CD4-positive, CD25-positive, alpha-beta regulatory T cell (primary cell): ENCODE measurements around the gene PTPN9. TPM values are rescaled to one million over a fixed set of nuclear protein-coding genes. Genes with fewer than 3 reads are reported as not detected.

Experiments
- ATAC-seq, 2 donors: fragments of 150-1000 bp; cut with Tn5 transposase; one replicate each; pipeline ENCODE4 v1.10.0; 2021; ENCODE audit warnings: low read depth in 2 of 2, moderate number of reproducible peaks in 2 of 2, moderate library complexity in 1 of 2
- DNase-seq, 3 donors: peaks; one replicate each; pipeline versions ENCODE4 v3.0.0 to v3.0.0-alpha.2; 2012 to 2022; ENCODE audit warnings: mixed read lengths in 1 of 3
- H3K27ac ChIP-seq: one replicate; pipeline ENCODE4 v1.7.0; 2013; ENCODE audit warnings: mild to moderate bottlenecking, low read length; ENCODE audit not compliant: insufficient read depth, poor library complexity, severe bottlenecking
- H3K27me3 ChIP-seq: one replicate; pipeline ENCODE4 v1.7.0; 2013; ENCODE audit warnings: low read length; ENCODE audit not compliant: control insufficient read depth, insufficient read depth
- H3K36me3 ChIP-seq: one replicate; pipeline ENCODE4 v1.7.0; 2013; ENCODE audit warnings: mild to moderate bottlenecking, low read length, moderate library complexity; ENCODE audit not compliant: control insufficient read depth, insufficient read depth
- H3K4me1 ChIP-seq: 2 replicates; pipeline ENCODE4 v1.7.0; 2013; ENCODE audit warnings: mild to moderate bottlenecking, low read length; ENCODE audit not compliant: insufficient read depth, control insufficient read depth, poor library complexity, severe bottlenecking
- H3K4me3 ChIP-seq: one replicate; pipeline ENCODE4 v1.7.0; 2013; ENCODE audit warnings: low read depth, mild to moderate bottlenecking, low read length, moderate library complexity
- H3K9me3 ChIP-seq, 2 experiments: 1 replicate in 1 of 2; 2 replicates in 1 of 2; pipeline ENCODE4 v1.7.0; 2013; ENCODE audit warnings: low read length in 2 of 2, mild to moderate bottlenecking in 1 of 2, moderate library complexity in 1 of 2; ENCODE audit not compliant: control insufficient read depth in 2 of 2
- H3K27ac Mint-ChIP-seq, 3 donors: one replicate each; pipeline ENCODE4 v1.8.0; 2020 to 2022; ENCODE audit warnings: mild to moderate bottlenecking in 3 of 3, mixed read lengths in 3 of 3, moderate library complexity in 2 of 3
- H3K27me3 Mint-ChIP-seq: one replicate; pipeline ENCODE4 v1.8.0; 2022; ENCODE audit warnings: mild to moderate bottlenecking, mixed read lengths
- H3K36me3 Mint-ChIP-seq: one replicate; pipeline ENCODE4 v1.8.0; 2020; ENCODE audit warnings: mixed read lengths
- H3K4me1 Mint-ChIP-seq, 4 donors: one replicate each; pipeline ENCODE4 v1.8.0; 2020 to 2022; ENCODE audit warnings: mixed read lengths in 4 of 4, mild to moderate bottlenecking in 1 of 4
- H3K4me3 Mint-ChIP-seq, 4 donors: one replicate each; pipeline ENCODE4 v1.8.0; 2020 to 2022; ENCODE audit warnings: mild to moderate bottlenecking in 4 of 4, mixed read lengths in 4 of 4, moderate library complexity in 3 of 4
- H3K9me3 Mint-ChIP-seq, 7 donors: one replicate each; pipeline ENCODE4 v1.8.0; 2020 to 2022; ENCODE audit warnings: mixed read lengths in 7 of 7, mild to moderate bottlenecking in 3 of 7, moderate library complexity in 2 of 7
- polyA plus RNA-seq, 4 donors: library from polyadenylated mRNA; unstranded; fragments of 300-500 nt; fragmentation: Illumina TruSeq; gene quantifications; one replicate each; pipeline ENCODE4 v1.2.3, GENCODE V29; 2021
- total RNA-seq: library from RNA; stranded (reverse); gene quantifications from one replicate; pipeline ENCODE4 v1.2.3, GENCODE V29; 2022

The PTPN9 gene
- total and polyA plus RNA-seq, 5 donors from 2014 or later, result 18.3 to 29.8 (median 24.4) TPM

GRCh38 chr15:75420698-75421097 lies 158.4 kb downstream of the PTPN9 start:
- Histone ChIP-seq H3K4me1 (peaks cover 3% of the 10 kb centered on the region), H3K36me3 (peaks cover 41% of the 10 kb centered on the region), H3K9me3 (no peaks in the 10 kb centered on the region), H3K4me3 (no peak overlapping the region), H3K27me3 (no peaks in the 10 kb centered on the region), H3K27ac (no peak overlapping the region)
- H3K4me3 Mint-ChIP-seq, result no peak overlapping the region
- no peak overlapping the region for H3K27ac Mint-ChIP-seq
- peaks cover 5 to 24% (median 10%) of the 10 kb centered on the region in 4 donors for H3K4me1 Mint-ChIP-seq
- no peak for DNase-seq
- H3K27me3 Mint-ChIP-seq, result no peaks in the 10 kb centered on the region
- H3K36me3 Mint-ChIP-seq, result peaks cover 24% of the 10 kb centered on the region
- no peaks in the 10 kb centered on the region for H3K9me3 Mint-ChIP-seq
- ATAC-seq, result no peak

GRCh38 chr15:75416584-75416983 lies 162.5 kb downstream of the PTPN9 start:
- H3K4me3 Mint-ChIP-seq, result no peak overlapping the region
- ATAC-seq (no peak), DNase-seq (no peak)
- peaks cover 25% of the 10 kb centered on the region for H3K36me3 Mint-ChIP-seq
- Histone ChIP-seq H3K27ac (no peak overlapping the region), H3K36me3 (peaks cover 49% of the 10 kb centered on the region), H3K4me1 (no peaks in the 10 kb centered on the region), H3K27me3 (no peaks in the 10 kb centered on the region), H3K9me3 (no peaks in the 10 kb centered on the region), H3K4me3 (no peak overlapping the region)
- H3K9me3 Mint-ChIP-seq, result no peaks in the 10 kb centered on the region
- H3K4me1 Mint-ChIP-seq, result peaks cover 0 to 26% (median 12%) of the 10 kb centered on the region in 4 donors
- H3K27me3 Mint-ChIP-seq, result no peaks in the 10 kb centered on the region
- no peak overlapping the region for H3K27ac Mint-ChIP-seq

Other genes starting within 250 kb of the PTPN9 start
- gene COMMD4, start 243.3 kb downstream of the PTPN9 start, total RNA-seq, result 30.3 TPM
- gene COMMD4, start 243.3 kb downstream of the PTPN9 start, polyA plus RNA-seq, result 10 to 100 TPM; 44.7 to 68.1 (median 56.6) TPM
- 23.7 TPM for gene NEIL1, start 232.3 kb downstream of the PTPN9 start, total RNA-seq
- gene NEIL1, start 232.3 kb downstream of the PTPN9 start, polyA plus RNA-seq, result 1 to 10 TPM; 1.1 to 3.4 (median 1.4) TPM
- gene MAN2C1, start 210.7 kb downstream of the PTPN9 start, total RNA-seq, result 353 TPM
- 10 to 100 TPM; 21.4 to 32.9 (median 30.6) TPM for gene MAN2C1, start 210.7 kb downstream of the PTPN9 start, polyA plus RNA-seq
- gene SIN3A, start 127.6 kb downstream of the PTPN9 start, total RNA-seq, result 123 TPM
- gene SIN3A, start 127.6 kb downstream of the PTPN9 start, polyA plus RNA-seq, result 10 to 100 TPM; 13.6 to 15.0 (median 14.8) TPM
- 13.8 TPM for gene SNUPN, start 46.4 kb upstream of the PTPN9 start, total RNA-seq
- 10 to 100 TPM; 26.4 to 36.9 (median 31.1) TPM for gene SNUPN, start 46.4 kb upstream of the PTPN9 start, polyA plus RNA-seq
- 40.5 TPM for gene IMP3, start 60.9 kb upstream of the PTPN9 start, total RNA-seq
- gene IMP3, start 60.9 kb upstream of the PTPN9 start, polyA plus RNA-seq, result 100 to 1,000 TPM; 216 to 303 (median 283) TPM
- 2.1 TPM for gene SNX33, start 68.6 kb upstream of the PTPN9 start, total RNA-seq
- 1 to 10 TPM in 1 of 4 donors, under 1 TPM in 3; 0.03 to 1.0 (median 0.53) TPM for gene SNX33, start 68.6 kb upstream of the PTPN9 start, polyA plus RNA-seq
- gene CSPG4, start 133.5 kb upstream of the PTPN9 start, total RNA-seq, result not detected
- not detected for gene CSPG4, start 133.5 kb upstream of the PTPN9 start, polyA plus RNA-seq